Ovary (tissue), 10 donors: ENCODE measurements around the gene FEM1C. TPM values are rescaled to one million over a fixed set of nuclear protein-coding genes. Genes with fewer than 3 reads are reported as not detected.

Source experiments
- DNase-seq, 5 donors: peaks; one replicate each; pipeline ENCODE4 v3.0.0-alpha.2; 2019 to 2020
- H3K27ac ChIP-seq, 2 donors: fragments of 200-600 bp; one replicate each; pipeline versions ENCODE4 v1.5.1 to v1.8.0; 2019 to 2022
- H3K27me3 ChIP-seq: fragments of 200-600 bp; one replicate; pipeline ENCODE4 v1.8.0; 2022
- H3K36me3 ChIP-seq: fragments of 200-600 bp; sonication (generic); one replicate; pipeline ENCODE4 v1.5.1; 2019
- H3K4me1 ChIP-seq: one replicate; pipeline ENCODE4 v1.8.1; 2013; ENCODE audit warnings: mild to moderate bottlenecking, moderate library complexity; ENCODE audit not compliant: insufficient read depth
- H3K4me3 ChIP-seq: fragments of 200-600 bp; sonication (generic); one replicate; pipeline ENCODE4 v1.5.1; 2017
- H3K9me3 ChIP-seq, 2 donors: fragments of 200-600 bp in 1 of 2; sonication (generic) in 1 of 2; one replicate each; pipeline versions ENCODE4 v1.5.1 to v1.8.1; 2013 to 2019; ENCODE audit warnings: mild to moderate bottlenecking in 1 of 2, moderate library complexity in 1 of 2
- CTCF ChIP-seq, 3 donors: fragments of 450-650 bp in 2 of 3; fragments of 200-600 bp in 1 of 3; IDR thresholded peaks; one replicate each; pipeline versions ENCODE4 v1.5.1 to v1.8.0; 2016 to 2022; ENCODE audit warnings: antibody characterized with exemption in 3 of 3, mild to moderate bottlenecking in 1 of 3
- EP300 ChIP-seq: sonication (generic); formaldehyde crosslinking; IDR thresholded peaks from one replicate; pipeline ENCODE4 v1.6.1; 2017; ENCODE audit warnings: antibody characterized with exemption
- POLR2A ChIP-seq: fragments of 450-650 bp; IDR thresholded peaks from one replicate; pipeline ENCODE4 v1.6.1; 2017; ENCODE audit warnings: antibody characterized with exemption, mild to moderate bottlenecking, moderate library complexity
- WGBS, 3 donors: extraction: QIAGEN DNeasy Blood & Tissue Kit in 1 of 3; methylation state at CpG; one replicate each; pipeline versions ENCODE4 v1.1.5 to v1.1.7; 2013 to 2017; 5-methylcytosine and 5-hydroxymethylcytosine counted together
- intact Hi-C, 4 donors: fragments of 100-400 bp; cut with DNase I; formaldehyde crosslinking; loops; one replicate each; pipeline versions ENCODE4 v1.11.0 to v1.15.1; 2022 to 2023
- long read RNA-seq, 3 donors: library from polyadenylated mRNA in 2 of 3; unstranded in 2 of 3; transcript quantifications; one replicate each; pipeline ENCODE4 v2.0.0 and lab custom pipeline, GENCODE V29; 2021 to 2026
- polyA plus RNA-seq, 2 donors: library from polyadenylated mRNA; stranded (reverse); fragments of 200-250 nt in 1 of 2; fragments of 350-450 nt in 1 of 2; fragmentation: Illumina TruSeq in 1 of 2; extraction: RNeasy Lipid Tissue Mini Kit (QIAGEN cat#74804) in 1 of 2; gene quantifications; one replicate each; pipeline ENCODE4 v1.2.3, GENCODE V29; 2013 to 2014
- total RNA-seq, 7 donors: library from RNA; depleted of rRNA in 2 of 7; stranded (reverse); fragments of >200 nt in 2 of 7; fragmentation: NEBNext Ultra II Directional in 3 of 7; extraction: Animal tissue kit (Norgen Biotek cat#: 25700) in 3 of 7; gene quantifications; one replicate each; pipeline versions ENCODE4 v1.1.0 to v1.2.4, GENCODE V29; 2016 to 2023
- donor health status: DM: no; HTN: no; CAD: no; lungs with moderate emphysema.
- donor health status: DM: no; HTN: no; CAD: no.
- donor health status: Bipolar disorder and iron deficiency.
- donor health status: DM: yes; HTN: yes; CAD: no.
- donor health status: DM: no; HTN: no; CAD: no.
- donor health status: DM: yes; HTN: yes; CAD: no.

FEM1C gene
- total RNA-seq: 10 to 100 TPM; 11.0 to 16.6 (median 14.9) TPM
- 10 to 100 TPM in 1 of 2 donors, 1 to 10 TPM in 1; 6.5 to 11.7 TPM for polyA plus RNA-seq
- long read RNA-seq, donor 1, partial matches to known transcripts: 0 of 1 reads
- long read RNA-seq, donor 1, other reads (novel, unspliced or antisense): 1 of 1 reads
- long read RNA-seq, donor 2, full-length matches to known transcripts: 3 of 3 reads
- long read RNA-seq, donor 2, partial matches to known transcripts: 0 of 3 reads
- long read RNA-seq, donor 2, other reads (novel, unspliced or antisense): 0 of 3 reads
- long read RNA-seq, donor 3, full-length matches to known transcripts: 13 of 15 reads
- long read RNA-seq, donor 3, partial matches to known transcripts: 0 of 15 reads
- long read RNA-seq, donor 3, other reads (novel, unspliced or antisense): 2 of 15 reads

GRCh38 chr5:115544436-115545350, at the start of gene FEM1C:
FEM1C (minus strand) TSS chr5:115544775; CDS start chr5:115543493, 1,282 bp downstream.
- Histone ChIP-seq H3K9me3 (no peaks in the 10 kb centered on the region), H3K4me3 (peak within 1 kb of the TSS; percentile 90), H3K4me1 (peaks cover 4% of the 10 kb centered on the region), H3K27me3 (no peaks in the 10 kb centered on the region), H3K27ac (peak within 1 kb of the TSS; percentile 73 to 100), H3K36me3 (no peaks in the 10 kb centered on the region)
- intact Hi-C loops: no loop called here
- TF ChIP-seq EP300 (no peak), POLR2A (peak; percentile 98)
- DNase-seq: peak; percentile 96 to 99 (median 98)
- WGBS, 3 donors: 1% methylated on average over 46 to 82 of the region's 82 CpGs

GRCh38 chr5:115589043-115589442, 44.5 kb upstream of the FEM1C start:
- no peaks in the 10 kb centered on the region for H3K9me3 ChIP-seq
- intact Hi-C loops: loop anchor here (5.0 kb wide), 2 partner anchors 277 to 282 kb away; no protein-coding TSS in a partner anchor
- 62 to 73% (median 69%) methylated on average over 3 of the region's 3 CpGs for WGBS, 3 donors
- H3K4me3 ChIP-seq: no peak overlapping the region
- no peak for DNase-seq
- H3K27ac ChIP-seq: no peak overlapping the region
- no peak for TF ChIP-seq EP300
- no peak for TF ChIP-seq POLR2A
- no peak for TF ChIP-seq CTCF (IDR thresholded peaks at IDR 0.05)
- no peaks in the 10 kb centered on the region for H3K27me3 ChIP-seq
- H3K4me1 ChIP-seq: no peaks in the 10 kb centered on the region
- H3K36me3 ChIP-seq: no peaks in the 10 kb centered on the region

- Histone ChIP-seq H3K4me1 (no peaks in the 10 kb centered on the region), H3K36me3 (no peaks in the 10 kb centered on the region), H3K27me3 (no peaks in the 10 kb centered on the region), H3K27ac (no peak overlapping the region), H3K9me3 (no peaks in the 10 kb centered on the region), H3K4me3 (no peak overlapping the region)
- WGBS, 3 donors: 60 to 67% (median 67%) methylated on average over 4 of the region's 4 CpGs
- no peak for TF ChIP-seq POLR2A
- TF ChIP-seq EP300: no peak
- TF ChIP-seq CTCF (IDR thresholded peaks at IDR 0.05): no peak
- no peak for DNase-seq
- intact Hi-C loops: loop anchor here (5.0 kb wide), 2 partner anchors 276 to 281 kb away; no protein-coding TSS in a partner anchor
Measured at GRCh38 chr5:115588640-115589039, 44.1 kb upstream of the FEM1C start.

GRCh38 chr5:115586525-115587146, 42.1 kb upstream of the FEM1C start:
- intact Hi-C loops: loop anchor here (5.0 kb wide), 2 partner anchors 274 to 279 kb away; no protein-coding TSS in a partner anchor
- no peak for TF ChIP-seq POLR2A
- no peak for TF ChIP-seq EP300
- TF ChIP-seq CTCF (IDR thresholded peaks at IDR 0.05): peak; percentile 34 to 49 (median 38)
- Histone ChIP-seq H3K4me3 (no peak overlapping the region), H3K27ac (no peak overlapping the region), H3K27me3 (no peaks in the 10 kb centered on the region), H3K4me1 (no peaks in the 10 kb centered on the region), H3K9me3 (no peaks in the 10 kb centered on the region), H3K36me3 (no peaks in the 10 kb centered on the region)
- WGBS, 3 donors: 39 to 47% (median 40%) methylated on average over 6 of the region's 6 CpGs
- no peak for DNase-seq
